ENCODE data around the gene PCID2. TPM values are rescaled to one million over a fixed set of nuclear protein-coding genes. Genes with fewer than 3 reads are reported as not detected.

PCID2 gene
- total and polyA plus RNA-seq, 2 of the 13 experiments (the other 11 are each of a cell fraction or from before 2014, with no cell fraction given), result 65.0 to 111 TPM

- TF ChIP-seq CHD4 (IDR thresholded peaks at IDR 0.05; ENCODE audit: borderline replicate concordance, low read length) (no peak), ZNF333 (CRISPR knock-in tag; IDR thresholded peaks at IDR 0.05; ENCODE audit: borderline replicate concordance) (no peak), KLF16 (CRISPR knock-in tag; IDR thresholded peaks at IDR 0.05) (0 out of 4 replicates have a peak, but pooled peaks of 1 of the 2 experiments have one; percentile 51), AGO2 (optimal IDR thresholded peaks at IDR 0.05; ENCODE audit: low read depth, low read length) (peak; percentile 55), PHF8 (CRISPR knock-in tag; IDR thresholded peaks at IDR 0.05) (peak; percentile 39; the same call in 1 of the 2 replicates), MBD4 (IDR thresholded peaks at IDR 0.05; ENCODE audit: borderline replicate concordance, low read length) (no peak), HIVEP1 (CRISPR knock-in tag; IDR thresholded peaks at IDR 0.05) (peak; percentile 20; the same call in 1 of the 2 replicates), ZNF550 (CRISPR knock-in tag; IDR thresholded peaks at IDR 0.05; ENCODE audit: borderline replicate concordance) (no peak), ZNF609 (CRISPR knock-in tag; IDR thresholded peaks at IDR 0.05; ENCODE audit: borderline replicate concordance) (peak; percentile 78), ZC3H13 (CRISPR knock-in tag; IDR thresholded peaks at IDR 0.05) (no peak), SIN3B (IDR thresholded peaks at IDR 0.05; ENCODE audit: low read length) (no peak), KDM3A (CRISPR knock-in tag; IDR thresholded peaks at IDR 0.05; ENCODE audit: low read depth) (no peak), TERF1 (CRISPR knock-in tag; IDR thresholded peaks at IDR 0.05) (no peak), TP53 (CRISPR knock-in tag; conservative IDR thresholded peaks at IDR 0.05) (no peak), HOXA5 (CRISPR knock-in tag; IDR thresholded peaks at IDR 0.05) (no peak), ZNF124 (CRISPR knock-in tag; IDR thresholded peaks at IDR 0.05) (no peak; the same call in 1 of the 2 replicates), FOXO1 (CRISPR knock-in tag; IDR thresholded peaks at IDR 0.05) (peak; percentile 89), ZMAT3 (CRISPR knock-in tag; conservative IDR thresholded peaks at IDR 0.05) (peak; percentile 75; the same call in 1 of the 2 replicates)
- TF ChIP-seq, protein P1, sequence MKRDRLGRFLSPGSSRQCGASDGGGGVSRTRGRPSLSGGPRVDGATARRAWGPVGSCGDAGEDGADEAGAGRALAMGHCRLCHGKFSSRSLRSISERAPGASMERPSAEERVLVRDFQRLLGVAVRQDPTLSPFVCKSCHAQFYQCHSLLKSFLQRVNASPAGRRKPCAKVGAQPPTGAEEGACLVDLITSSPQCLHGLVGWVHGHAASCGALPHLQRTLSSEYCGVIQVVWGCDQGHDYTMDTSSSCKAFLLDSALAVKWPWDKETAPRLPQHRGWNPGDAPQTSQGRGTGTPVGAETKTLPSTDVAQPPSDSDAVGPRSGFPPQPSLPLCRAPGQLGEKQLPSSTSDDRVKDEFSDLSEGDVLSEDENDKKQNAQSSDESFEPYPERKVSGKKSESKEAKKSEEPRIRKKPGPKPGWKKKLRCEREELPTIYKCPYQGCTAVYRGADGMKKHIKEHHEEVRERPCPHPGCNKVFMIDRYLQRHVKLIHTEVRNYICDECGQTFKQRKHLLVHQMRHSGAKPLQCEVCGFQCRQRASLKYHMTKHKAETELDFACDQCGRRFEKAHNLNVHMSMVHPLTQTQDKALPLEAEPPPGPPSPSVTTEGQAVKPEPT (CRISPR knock-in tag; IDR thresholded peaks at IDR 0.05; ENCODE audit: low read depth), result no peak
- TF ChIP-seq, protein P2, sequence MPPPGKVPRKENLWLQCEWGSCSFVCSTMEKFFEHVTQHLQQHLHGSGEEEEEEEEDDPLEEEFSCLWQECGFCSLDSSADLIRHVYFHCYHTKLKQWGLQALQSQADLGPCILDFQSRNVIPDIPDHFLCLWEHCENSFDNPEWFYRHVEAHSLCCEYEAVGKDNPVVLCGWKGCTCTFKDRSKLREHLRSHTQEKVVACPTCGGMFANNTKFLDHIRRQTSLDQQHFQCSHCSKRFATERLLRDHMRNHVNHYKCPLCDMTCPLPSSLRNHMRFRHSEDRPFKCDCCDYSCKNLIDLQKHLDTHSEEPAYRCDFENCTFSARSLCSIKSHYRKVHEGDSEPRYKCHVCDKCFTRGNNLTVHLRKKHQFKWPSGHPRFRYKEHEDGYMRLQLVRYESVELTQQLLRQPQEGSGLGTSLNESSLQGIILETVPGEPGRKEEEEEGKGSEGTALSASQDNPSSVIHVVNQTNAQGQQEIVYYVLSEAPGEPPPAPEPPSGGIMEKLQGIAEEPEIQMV (CRISPR knock-in tag; IDR thresholded peaks at IDR 0.05; ENCODE audit: low read depth), result peak; percentile 41; the same call in 1 of the 2 replicates
These were observed 58.5 kb downstream of the PCID2 start (continued) for GRCh38 chr13:113149711-113150549.

All from HepG2 (cell line).